Chondrocyte (in vitro differentiated cells): ENCODE measurements around the gene SLC19A2. TPM values are rescaled to one million over a fixed set of nuclear protein-coding genes. Genes with fewer than 3 reads are reported as not detected.

Source experiments
- DNase-seq: peaks from one replicate; pipeline ENCODE4 v3.0.0; 2021; ENCODE audit warnings: mixed read lengths, low spot score
- H3K27ac Mint-ChIP-seq: one replicate; pipeline ENCODE4 v1.8.0; 2021; ENCODE audit warnings: mild to moderate bottlenecking, moderate library complexity, mixed read lengths; ENCODE audit not compliant: unreplicated experiment
- H3K27me3 Mint-ChIP-seq: 2 replicates; pipeline ENCODE4 v1.8.0; 2021; ENCODE audit warnings: low read depth, mixed read lengths
- H3K36me3 Mint-ChIP-seq: 2 replicates; pipeline ENCODE4 v1.8.0; 2021; ENCODE audit warnings: low read depth, mixed read lengths
- H3K4me1 Mint-ChIP-seq: 2 replicates; pipeline ENCODE4 v1.8.0; 2021; ENCODE audit warnings: low read depth, mild to moderate bottlenecking, mixed read lengths
- H3K4me3 Mint-ChIP-seq: one replicate; pipeline ENCODE4 v1.8.0; 2021; ENCODE audit warnings: mild to moderate bottlenecking, moderate library complexity, mixed read lengths; ENCODE audit not compliant: unreplicated experiment
- H3K9me3 Mint-ChIP-seq: 2 replicates; pipeline ENCODE4 v1.8.0; 2021; ENCODE audit warnings: low read depth, mixed read lengths
- CTCF ChIP-seq: fragments of 200-600 bp; sonication (generic); IDR thresholded peaks from 2 replicates; pipeline ENCODE4 v1.5.0; 2021; ENCODE audit warnings: antibody characterized with exemption, mild to moderate bottlenecking, moderate library complexity
- total RNA-seq: library from RNA; stranded (reverse); gene quantifications from 3 replicates; pipeline ENCODE4 v1.2.1, GENCODE V29; 2021

SLC19A2 gene
- total RNA-seq, 1 donor from 2014 or later = 4.9 TPM

DNA sequence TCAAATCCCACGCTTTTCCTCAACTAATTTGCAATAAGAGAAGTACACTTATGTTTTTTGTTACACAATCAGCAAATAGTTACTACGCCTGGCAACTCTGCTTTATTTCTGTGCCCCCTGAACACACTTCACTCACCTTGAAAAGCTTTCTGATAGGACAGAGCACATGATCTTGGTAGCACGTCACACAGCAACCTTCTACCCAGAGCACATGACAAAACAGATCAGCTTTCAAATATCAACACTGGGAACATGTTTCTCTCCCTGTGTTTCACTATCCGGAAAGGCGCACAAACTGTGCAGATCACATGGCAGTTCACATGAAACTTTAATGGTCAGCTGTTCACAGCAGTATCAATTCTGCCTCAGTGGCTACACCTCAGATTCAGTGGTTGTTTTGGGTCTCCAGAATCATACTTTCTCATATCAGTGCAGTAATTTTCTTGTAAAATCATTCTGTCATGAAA is 2.2 kb downstream of the SLC19A2 start:
- no peak for TF ChIP-seq CTCF
- Mint-ChIP-seq H3K9me3 (no peaks in the 10 kb centered on the region), H3K27ac (peak overlapping the region; percentile 24), H3K4me3 (peak overlapping the region; percentile 21), H3K27me3 (no peaks in the 10 kb centered on the region), H3K36me3 (no peaks in the 10 kb centered on the region), H3K4me1 (peaks cover 37% of the 10 kb centered on the region)
- DNase-seq = no peak

DNA sequence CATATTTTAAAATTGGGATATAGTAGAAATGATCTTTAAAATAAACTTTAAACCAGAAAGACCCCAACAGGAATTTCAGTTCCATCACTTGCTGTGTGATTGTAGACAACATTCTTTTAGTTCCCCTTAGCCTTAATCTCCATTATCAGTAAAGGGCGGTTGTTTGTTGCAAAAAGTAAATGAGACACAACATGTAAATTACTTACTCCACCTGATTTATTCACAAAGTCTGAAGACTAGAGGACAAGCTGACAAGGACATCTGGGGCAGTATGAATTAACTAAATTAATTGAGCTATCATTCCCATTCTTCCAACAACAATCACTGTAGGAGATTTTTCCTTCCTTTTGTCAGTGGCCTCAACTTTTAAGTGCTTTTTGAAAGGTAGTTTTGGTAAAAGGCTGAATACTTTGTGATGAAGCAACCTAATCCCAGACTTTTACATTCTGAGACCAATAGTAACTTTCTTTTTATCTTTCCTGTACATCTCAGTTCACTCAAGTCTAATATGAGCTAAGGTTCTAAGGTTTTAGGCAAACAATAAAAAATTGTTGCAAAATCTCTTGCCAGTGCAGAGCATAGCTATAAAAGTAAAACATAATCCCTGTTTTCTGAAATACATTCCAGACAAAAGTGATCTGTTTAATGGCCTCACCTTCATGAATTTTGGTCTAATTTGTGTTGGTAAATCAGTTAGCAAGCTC is 6.2 kb downstream of the SLC19A2 start:
- Mint-ChIP-seq H3K27me3 (no peaks in the 10 kb centered on the region), H3K27ac (no peak overlapping the region), H3K4me3 (no peak overlapping the region), H3K9me3 (no peaks in the 10 kb centered on the region), H3K36me3 (peaks cover 3% of the 10 kb centered on the region), H3K4me1 (peaks cover 13% of the 10 kb centered on the region)
- no peak for TF ChIP-seq CTCF
- DNase-seq = no peak

DNA sequence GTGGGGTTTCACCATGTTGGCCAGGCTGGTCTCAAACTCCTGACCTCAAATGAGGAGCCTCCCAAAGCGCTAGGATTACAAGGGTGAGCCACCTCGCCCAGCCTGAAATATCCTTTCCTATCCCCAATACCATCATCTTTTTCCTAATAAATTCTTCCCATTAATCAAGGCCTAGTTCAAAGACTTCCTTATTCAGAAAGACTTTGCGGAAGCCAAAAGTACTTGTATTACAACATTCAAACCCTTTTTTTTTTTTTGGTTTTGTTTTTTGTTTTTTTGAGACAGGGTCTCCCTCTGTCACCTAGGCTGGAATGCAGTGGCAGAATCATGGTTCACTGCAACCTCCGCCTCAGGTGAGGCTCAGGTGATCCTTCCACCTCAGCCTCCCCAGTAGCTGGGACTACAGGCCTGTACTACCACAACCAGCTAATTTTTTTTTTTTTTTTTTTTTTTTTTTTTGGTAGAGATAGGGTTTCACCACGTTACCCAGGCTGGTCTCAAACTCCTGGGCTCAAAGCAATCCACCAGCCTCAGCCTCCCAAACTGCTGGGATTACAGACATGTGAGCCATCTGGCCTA is 7.6 kb downstream of the SLC19A2 start:
- no peak overlapping the region for H3K27ac Mint-ChIP-seq
- H3K4me3 Mint-ChIP-seq = no peak overlapping the region
- no peak for DNase-seq
- H3K36me3 Mint-ChIP-seq = peaks cover 3% of the 10 kb centered on the region
- H3K4me1 Mint-ChIP-seq = no peaks in the 10 kb centered on the region
- no peaks in the 10 kb centered on the region for H3K27me3 Mint-ChIP-seq
- no peaks in the 10 kb centered on the region for H3K9me3 Mint-ChIP-seq
- no peak for TF ChIP-seq CTCF

DNA sequence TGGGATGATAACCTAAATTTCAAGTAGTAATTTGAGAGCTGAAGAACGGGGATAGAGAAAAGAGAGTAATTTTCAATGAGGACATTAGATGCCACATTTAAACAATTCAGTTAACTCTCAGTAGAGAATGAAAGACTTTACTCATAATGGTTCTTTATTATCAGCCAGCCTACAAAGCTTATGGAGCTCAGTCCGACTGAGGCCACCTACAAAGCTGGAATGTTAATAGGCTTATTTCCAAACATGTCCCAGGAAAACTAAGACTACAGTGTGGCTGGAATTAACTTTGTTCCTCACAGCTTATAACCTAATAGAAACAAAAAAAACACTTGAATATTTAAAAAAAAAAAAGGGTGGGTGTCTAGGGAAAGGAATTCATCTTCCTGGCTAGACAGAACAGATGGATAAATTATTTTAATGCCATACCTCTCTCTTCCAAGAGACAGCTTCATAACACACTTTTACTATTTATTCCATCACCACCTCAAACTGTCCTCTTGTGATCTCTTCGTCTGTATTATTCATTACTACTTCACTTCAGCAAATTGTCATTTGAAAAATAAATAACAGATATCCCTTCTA is 9.8 kb downstream of the SLC19A2 start:
- Mint-ChIP-seq H3K4me3 (no peak overlapping the region), H3K9me3 (no peaks in the 10 kb centered on the region), H3K4me1 (no peaks in the 10 kb centered on the region), H3K27me3 (no peaks in the 10 kb centered on the region), H3K27ac (no peak overlapping the region), H3K36me3 (peaks cover 3% of the 10 kb centered on the region)
- DNase-seq = no peak
- TF ChIP-seq CTCF = no peak

GRCh38 chr1:169474302-169474995 is 11.3 kb downstream of the SLC19A2 start:
- DNase-seq = no peak
- TF ChIP-seq CTCF = no peak
- Mint-ChIP-seq H3K36me3 (peaks cover 3% of the 10 kb centered on the region), H3K9me3 (no peaks in the 10 kb centered on the region), H3K27ac (no peak overlapping the region), H3K4me1 (no peaks in the 10 kb centered on the region), H3K4me3 (no peak overlapping the region), H3K27me3 (no peaks in the 10 kb centered on the region)
